Measurements from ENCODE around the gene TESK2. TPM values are rescaled to one million over a fixed set of nuclear protein-coding genes. Genes with fewer than 3 reads are reported as not detected.

The TESK2 gene
- polyA plus RNA-seq, 3 donors = 3.9 to 13.1 (median 4.1) TPM

GRCh38 chr1:45340816-45341466 lies 150.0 kb downstream of the TESK2 start:
- Histone ChIP-seq H4K20me1 (ENCODE audit: insufficient read depth, low read length) (peaks cover 15% of the 10 kb centered on the region), H3K36me3 (replicated peaks in 1 of 2; ENCODE audit: control insufficient read depth in 1 of 2, insufficient read depth in 2 of 2, low read length in 2 of 2) (peaks cover 40 to 43% of the 10 kb centered on the region in 2 donors), H3K4me2 (replicated peaks; ENCODE audit: extremely low read depth, low read length, poor library complexity, severe bottlenecking) (peak overlapping the region; percentile 81), H2AFZ (ENCODE audit: insufficient read depth, low read depth, low read length, poor library complexity, severe bottlenecking) (no peak overlapping the region), H3K27ac (ENCODE audit: low read depth in 1 of 2, low read length in 2 of 2) (peak overlapping the region in 1 of 2 donors; percentile 94), H3K9me3 (replicated peaks in 1 of 2; ENCODE audit: control insufficient read depth in 1 of 2, insufficient read depth in 1 of 2, low read length in 2 of 2) (no peaks in the 10 kb centered on the region), H3K4me1 (ENCODE audit: control insufficient read depth in 1 of 2, insufficient read depth in 2 of 2, low read length in 2 of 2) (peaks cover 34 to 36% of the 10 kb centered on the region in 2 donors), H3K79me2 (ENCODE audit: insufficient read depth, low read length) (peaks cover 47% of the 10 kb centered on the region), H3K27me3 (ENCODE audit: control insufficient read depth in 2 of 2, insufficient read depth in 2 of 2, low read length in 2 of 2) (no peaks in the 10 kb centered on the region), H3K4me3 (replicated peaks in 1 of 3; ENCODE audit: low read depth in 2 of 3, low read length in 3 of 3) (peak overlapping the region; percentile 64 to 94 (median 85)), H3K9ac (ENCODE audit: insufficient read depth, low read length, poor library complexity, severe bottlenecking) (peak overlapping the region; percentile 91)
- DNase-seq = no peak
- 20% methylated on average over 1 of the region's 6 CpGs for WGBS (ENCODE audit: insufficient coverage)
- Mint-ChIP-seq H3K27ac (peak overlapping the region in 6 of 7 donors; percentile 94 to 99 (median 96)), H3K27me3 (ENCODE audit: low read depth in 3 of 3) (peaks cover 0 to 5% (median 1%) of the 10 kb centered on the region in 3 donors), H3K36me3 (peaks cover 45 to 50% of the 10 kb centered on the region in 2 donors), H3K4me3 (peak overlapping the region; percentile 99 to 100), H3K4me1 (peaks cover 39% of the 10 kb centered on the region), H3K9me3 (no peaks in the 10 kb centered on the region)
- TF ChIP-seq CTCF (IDR thresholded peaks at IDR 0.05) = no peak
- intact Hi-C loops (cut with micrococcal nuclease) = loop anchor here in 1 of 2 donors (10.0 kb wide), 1 partner anchor 234 kb away; no protein-coding TSS in a partner anchor

- TF ChIP-seq CTCF (IDR thresholded peaks at IDR 0.05) = no peak
- Histone ChIP-seq H4K20me1 (ENCODE audit: insufficient read depth, low read length) (peaks cover 15% of the 10 kb centered on the region), H3K4me3 (replicated peaks in 1 of 3; ENCODE audit: low read depth in 2 of 3, low read length in 3 of 3) (peak within 1 kb of the TSS; percentile 64 to 94 (median 85)), H3K9ac (ENCODE audit: insufficient read depth, low read length, poor library complexity, severe bottlenecking) (peak within 1 kb of the TSS; percentile 91), H3K4me2 (replicated peaks; ENCODE audit: extremely low read depth, low read length, poor library complexity, severe bottlenecking) (peak within 1 kb of the TSS; percentile 81), H2AFZ (ENCODE audit: insufficient read depth, low read depth, low read length, poor library complexity, severe bottlenecking) (peak within 1 kb of the TSS; percentile 89), H3K27ac (ENCODE audit: low read depth in 1 of 2, low read length in 2 of 2) (peak within 1 kb of the TSS; percentile 94 to 99), H3K4me1 (ENCODE audit: control insufficient read depth in 1 of 2, insufficient read depth in 2 of 2, low read length in 2 of 2) (peaks cover 34 to 36% of the 10 kb centered on the region in 2 donors), H3K36me3 (replicated peaks in 1 of 2; ENCODE audit: control insufficient read depth in 1 of 2, insufficient read depth in 2 of 2, low read length in 2 of 2) (peaks cover 31 to 34% of the 10 kb centered on the region in 2 donors), H3K9me3 (replicated peaks in 1 of 2; ENCODE audit: control insufficient read depth in 1 of 2, insufficient read depth in 1 of 2, low read length in 2 of 2) (no peaks in the 10 kb centered on the region), H3K27me3 (ENCODE audit: control insufficient read depth in 2 of 2, insufficient read depth in 2 of 2, low read length in 2 of 2) (no peaks in the 10 kb centered on the region), H3K79me2 (ENCODE audit: insufficient read depth, low read length) (peaks cover 47% of the 10 kb centered on the region)
- intact Hi-C loops (cut with micrococcal nuclease) = loop anchor here in 1 of 2 donors (10.0 kb wide), 1 partner anchor 235 kb away; no protein-coding TSS in a partner anchor
- H3K9me3 Mint-ChIP-seq = no peaks in the 10 kb centered on the region
- under 1% methylated on average over 69 of the region's 70 CpGs for WGBS (ENCODE audit: insufficient coverage)
- H3K4me1 Mint-ChIP-seq = peaks cover 39% of the 10 kb centered on the region
- peak within 1 kb of the TSS; percentile 99 to 100 for H3K4me3 Mint-ChIP-seq
- peaks cover 0 to 5% (median 0%) of the 10 kb centered on the region in 3 donors for H3K27me3 Mint-ChIP-seq (ENCODE audit: low read depth in 3 of 3)
- H3K36me3 Mint-ChIP-seq = peaks cover 36 to 40% of the 10 kb centered on the region in 2 donors
- peak within 1 kb of the TSS; percentile 94 to 99 (median 96) for H3K27ac Mint-ChIP-seq
- DNase-seq = peak; percentile 79 to 86 (median 79)
Observed at GRCh38 chr1:45339789-45340558, 151.0 kb downstream of the TESK2 start, which contains the start of the genes MUTYH and TOE1. Gene MUTYH (minus strand): TSS chr1:45340440. CDS start chr1:45334505, 5,935 bp downstream. Gene TOE1 (plus strand): TSS chr1:45340170. CDS start chr1:45340253, 83 bp downstream.

All from CD14-positive monocyte (primary cell).